IPS-20b (cell line): ENCODE data around the gene GRAMD4.
"Not testable (repeated sequence)": the region's sequence is repeated elsewhere in the genome, so short reads cannot be mapped to it uniquely, and the experiment has no call there.

Experiments used
- H3K27ac ChIP-seq: one replicate; pipeline ENCODE4 v1.5.1; 2013; ENCODE audit warnings: low read length
- H3K27me3 ChIP-seq: 2 replicates; pipeline ENCODE4 v1.6.1; 2013; ENCODE audit warnings: mild to moderate bottlenecking, low read length, inconsistent platforms; ENCODE audit not compliant: insufficient read depth
- H3K36me3 ChIP-seq: 2 replicates; pipeline ENCODE4 v1.6.1; 2013; ENCODE audit warnings: low read depth, mild to moderate bottlenecking, inconsistent platforms, low read length, moderate library complexity; ENCODE audit not compliant: insufficient read depth
- H3K4me1 ChIP-seq: 2 replicates; pipeline ENCODE4 v1.6.1; 2013; ENCODE audit warnings: mild to moderate bottlenecking, control low read depth, inconsistent platforms, low read length, moderate library complexity; ENCODE audit not compliant: insufficient read depth
- H3K4me3 ChIP-seq: 2 replicates; pipeline ENCODE4 v1.5.1; 2013; ENCODE audit warnings: mild to moderate bottlenecking, low read length, inconsistent platforms
- H3K9ac ChIP-seq: 2 replicates; pipeline ENCODE4 v1.6.1; 2013; ENCODE audit warnings: low read depth, mild to moderate bottlenecking, inconsistent platforms, low read length, moderate library complexity
- H3K9me3 ChIP-seq: 2 replicates; pipeline ENCODE4 v1.6.1; 2013; ENCODE audit warnings: mild to moderate bottlenecking, low read depth, low read length, inconsistent platforms; ENCODE audit not compliant: insufficient read depth

Gene GRAMD4

GRCh38 chr22:46626356-46626755 lies 6.2 kb downstream of the GRAMD4 start:
- no peaks in the 10 kb centered on the region for H3K9me3 ChIP-seq
- no peaks in the 10 kb centered on the region for H3K36me3 ChIP-seq
- H3K4me1 ChIP-seq, result peaks cover 9% of the 10 kb centered on the region; the same call in 1 of the 2 replicates
- no peak overlapping the region for H3K9ac ChIP-seq
- H3K4me3 ChIP-seq, result no peak overlapping the region
- no peak overlapping the region for H3K27ac ChIP-seq
- no peaks in the 10 kb centered on the region for H3K27me3 ChIP-seq

- Histone ChIP-seq H3K27ac (peak overlapping the region; percentile 79), H3K9me3 (no peaks in the 10 kb centered on the region), H3K4me1 (peaks cover 9% of the 10 kb centered on the region; the same call in 1 of the 2 replicates), H3K9ac (peak overlapping the region; percentile 61; the same call in 1 of the 2 replicates), H3K4me3 (no peak overlapping the region), H3K27me3 (no peaks in the 10 kb centered on the region), H3K36me3 (no peaks in the 10 kb centered on the region)
Measured at GRCh38 chr22:46626911-46627805, 7.0 kb downstream of the GRAMD4 start.

GRCh38 chr22:46627806-46628482 lies 7.8 kb downstream of the GRAMD4 start:
- Histone ChIP-seq H3K4me3 (no peak overlapping the region), H3K9ac (peak overlapping the region; percentile 60; the same call in 1 of the 2 replicates), H3K4me1 (peaks cover 9% of the 10 kb centered on the region; the same call in 1 of the 2 replicates), H3K27ac (peak overlapping the region; percentile 79), H3K9me3 (no peaks in the 10 kb centered on the region), H3K27me3 (no peaks in the 10 kb centered on the region), H3K36me3 (no peaks in the 10 kb centered on the region)

GRCh38 chr22:46628756-46629155 lies 8.6 kb downstream of the GRAMD4 start:
- Histone ChIP-seq H3K4me3 (no peak overlapping the region), H3K36me3 (no peaks in the 10 kb centered on the region), H3K4me1 (peaks cover 9% of the 10 kb centered on the region; the same call in 1 of the 2 replicates), H3K9ac (no peak overlapping the region), H3K27ac (no peak overlapping the region), H3K9me3 (no peaks in the 10 kb centered on the region), H3K27me3 (no peaks in the 10 kb centered on the region)

GRCh38 chr22:46629291-46629690 lies 9.1 kb downstream of the GRAMD4 start:
- H3K9me3 ChIP-seq, result no peaks in the 10 kb centered on the region
- no peak overlapping the region for H3K9ac ChIP-seq
- H3K4me1 ChIP-seq, result peaks cover 9% of the 10 kb centered on the region; the same call in 1 of the 2 replicates
- no peak overlapping the region for H3K4me3 ChIP-seq
- H3K36me3 ChIP-seq, result no peaks in the 10 kb centered on the region
- no peaks in the 10 kb centered on the region for H3K27me3 ChIP-seq
- H3K27ac ChIP-seq, result no peak overlapping the region

- no peak overlapping the region for H3K4me3 ChIP-seq
- peaks cover 9% of the 10 kb centered on the region; the same call in 1 of the 2 replicates for H3K4me1 ChIP-seq
- H3K27ac ChIP-seq, result no peak overlapping the region
- no peaks in the 10 kb centered on the region for H3K36me3 ChIP-seq
- no peaks in the 10 kb centered on the region for H3K27me3 ChIP-seq
- H3K9ac ChIP-seq, result no peak overlapping the region
- H3K9me3 ChIP-seq, result no peaks in the 10 kb centered on the region
Measured at GRCh38 chr22:46631113-46631512, 10.9 kb downstream of the GRAMD4 start.

GRCh38 chr22:46632646-46633249 lies 12.6 kb downstream of the GRAMD4 start:
- Histone ChIP-seq H3K27me3 (no peaks in the 10 kb centered on the region), H3K27ac (no peak overlapping the region), H3K9ac (no peak overlapping the region), H3K4me1 (peaks cover 2% of the 10 kb centered on the region; the same call in 1 of the 2 replicates), H3K4me3 (no peak overlapping the region), H3K9me3 (no peaks in the 10 kb centered on the region), H3K36me3 (no peaks in the 10 kb centered on the region)

GRCh38 chr22:46633334-46633890 lies 13.2 kb downstream of the GRAMD4 start:
- Histone ChIP-seq H3K36me3 (no peaks in the 10 kb centered on the region), H3K9ac (no peak overlapping the region), H3K27me3 (no peaks in the 10 kb centered on the region), H3K4me3 (no peak overlapping the region), H3K27ac (no peak overlapping the region), H3K9me3 (no peaks in the 10 kb centered on the region), H3K4me1 (no peaks in the 10 kb centered on the region)

GRCh38 chr22:46634011-46634699 lies 14.0 kb downstream of the GRAMD4 start:
- H3K27ac ChIP-seq, result no peak overlapping the region
- H3K36me3 ChIP-seq, result no peaks in the 10 kb centered on the region
- H3K9ac ChIP-seq, result no peak overlapping the region
- H3K4me3 ChIP-seq, result no peak overlapping the region
- H3K27me3 ChIP-seq, result no peaks in the 10 kb centered on the region
- H3K4me1 ChIP-seq, result no peaks in the 10 kb centered on the region
- H3K9me3 ChIP-seq, result no peaks in the 10 kb centered on the region

GRCh38 chr22:46634973-46635685 lies 14.9 kb downstream of the GRAMD4 start:
- not testable (repeated sequence) for H3K4me3 ChIP-seq, H3K36me3 ChIP-seq, H3K27ac ChIP-seq, H3K9ac ChIP-seq, H3K27me3 ChIP-seq, H3K9me3 ChIP-seq, H3K4me1 ChIP-seq
